NCI-H69 (cell line): ENCODE results near the gene IFNK.

Experiments
- DNase-seq: peaks from one replicate; lab custom pipeline; 2025; lab: John Stamatoyannopoulos, UW

The IFNK gene

DNA sequence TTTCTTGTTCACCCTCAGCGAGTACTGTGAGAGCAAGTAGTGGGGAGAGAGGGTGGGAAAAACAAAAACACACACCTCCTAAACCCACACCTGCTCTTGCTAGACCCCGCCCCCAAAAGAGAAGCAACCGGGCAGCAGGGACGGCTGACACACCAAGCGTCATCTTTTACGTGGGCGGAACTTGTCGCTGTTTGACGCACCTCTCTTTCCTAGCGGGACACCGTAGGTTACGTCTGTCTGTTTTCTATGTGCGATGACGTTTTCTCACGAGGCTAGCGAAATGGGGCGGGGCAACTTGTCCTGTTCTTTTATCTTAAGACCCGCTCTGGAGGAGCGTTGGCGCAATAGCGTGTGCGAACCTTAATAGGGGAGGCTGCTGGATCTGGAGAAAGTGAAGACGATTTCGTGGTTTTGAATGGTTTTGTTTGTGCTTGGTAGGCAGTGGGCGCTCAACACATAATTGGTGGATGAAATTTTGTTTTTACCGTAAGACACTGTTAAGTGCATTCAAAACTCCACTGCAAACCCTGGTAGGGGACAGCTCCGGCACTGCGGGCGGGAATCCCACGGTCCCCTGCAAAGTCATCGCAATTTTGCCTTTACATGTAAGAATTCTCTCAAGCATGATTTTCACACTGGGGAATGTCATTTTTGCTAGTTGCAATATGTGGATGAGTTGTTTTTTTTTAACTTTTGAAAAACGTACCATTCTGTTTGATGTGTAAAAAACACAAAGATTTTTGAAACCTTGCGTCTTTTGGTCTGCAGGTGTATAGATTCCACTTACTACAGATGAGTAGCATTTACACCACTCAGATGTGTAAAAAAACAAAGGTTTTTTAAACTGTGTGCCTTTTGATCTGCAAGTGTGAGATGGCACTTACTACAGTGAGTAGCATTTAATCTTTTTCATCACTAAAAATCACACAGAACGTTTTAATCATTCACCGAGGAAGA is 49.8 kb downstream of the IFNK start:
- DNase-seq, result peak; percentile 100
